ENCODE measurements around the gene KLK1. TPM values are rescaled to one million over a fixed set of nuclear protein-coding genes. Genes with fewer than 3 reads are reported as not detected.
"Not testable (repeated sequence)": the region's sequence is repeated elsewhere in the genome, so short reads cannot be mapped to it uniquely, and the experiment has no call there.

KLK1 gene
- total RNA-seq, 1 experiment from 2014 or later = not detected

DNA sequence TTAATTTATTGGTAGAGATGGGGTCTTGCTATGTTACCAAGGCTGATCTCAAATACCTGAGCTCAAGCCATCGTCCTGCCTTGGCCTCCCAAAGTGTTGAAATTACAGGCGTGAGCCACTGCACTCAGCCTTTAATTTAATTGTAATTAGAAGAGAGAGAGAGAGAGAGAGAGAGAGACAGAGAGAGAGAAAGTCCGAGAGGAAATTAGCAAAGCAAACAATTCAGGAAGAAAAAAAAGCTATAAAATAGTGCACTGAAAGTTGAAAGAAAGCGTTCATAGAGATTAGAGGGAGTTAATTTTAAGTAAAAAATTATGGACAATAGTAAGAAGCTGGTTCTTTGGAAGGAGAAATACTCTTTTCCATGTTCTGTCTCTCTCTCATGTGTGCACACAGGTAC, 46.3 kb downstream of the KLK1 start:
- Histone ChIP-seq H3K27ac (no peak overlapping the region), H3K9me3 (ENCODE audit: insufficient read depth, low read depth) (no peaks in the 10 kb centered on the region), H3K36me3 (ENCODE audit: low read depth) (no peaks in the 10 kb centered on the region), H3K27me3 (ENCODE audit: insufficient read depth, low read depth) (peaks cover 91% of the 10 kb centered on the region), H3K4me2 (no peak overlapping the region), H3K4me3 (no peak overlapping the region), H2AFZ (no peak overlapping the region), H3K4me1 (replicated peaks; ENCODE audit: insufficient read depth) (no peaks in the 10 kb centered on the region), H3K9me2 (ENCODE audit: insufficient read depth) (no peaks in the 10 kb centered on the region), H3K79me2 (ENCODE audit: low read depth) (no peaks in the 10 kb centered on the region), H3F3A (ENCODE audit: insufficient read depth, low read depth) (no peaks in the 10 kb centered on the region), H4K20me1 (ENCODE audit: insufficient read depth) (no peaks in the 10 kb centered on the region)
- DNase-seq = no peak
- no TSS peak for BruUV-seq (replicated peaks)
- POLR2A ChIA-PET (ENCODE audit: unreplicated experiment) = no interaction called here
- intact Hi-C loops (cut with micrococcal nuclease; ENCODE audit: unreplicated experiment) = no loop called here
- TF ChIP-seq, protein P1, sequence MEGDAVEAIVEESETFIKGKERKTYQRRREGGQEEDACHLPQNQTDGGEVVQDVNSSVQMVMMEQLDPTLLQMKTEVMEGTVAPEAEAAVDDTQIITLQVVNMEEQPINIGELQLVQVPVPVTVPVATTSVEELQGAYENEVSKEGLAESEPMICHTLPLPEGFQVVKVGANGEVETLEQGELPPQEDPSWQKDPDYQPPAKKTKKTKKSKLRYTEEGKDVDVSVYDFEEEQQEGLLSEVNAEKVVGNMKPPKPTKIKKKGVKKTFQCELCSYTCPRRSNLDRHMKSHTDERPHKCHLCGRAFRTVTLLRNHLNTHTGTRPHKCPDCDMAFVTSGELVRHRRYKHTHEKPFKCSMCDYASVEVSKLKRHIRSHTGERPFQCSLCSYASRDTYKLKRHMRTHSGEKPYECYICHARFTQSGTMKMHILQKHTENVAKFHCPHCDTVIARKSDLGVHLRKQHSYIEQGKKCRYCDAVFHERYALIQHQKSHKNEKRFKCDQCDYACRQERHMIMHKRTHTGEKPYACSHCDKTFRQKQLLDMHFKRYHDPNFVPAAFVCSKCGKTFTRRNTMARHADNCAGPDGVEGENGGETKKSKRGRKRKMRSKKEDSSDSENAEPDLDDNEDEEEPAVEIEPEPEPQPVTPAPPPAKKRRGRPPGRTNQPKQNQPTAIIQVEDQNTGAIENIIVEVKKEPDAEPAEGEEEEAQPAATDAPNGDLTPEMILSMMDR (conservative IDR thresholded peaks at IDR 0.05) = no peak
- no peak for TF ChIP-seq EZH2 (IDR thresholded peaks at IDR 0.05; ENCODE audit: low read depth)
- CTCF ChIA-PET = interaction anchor here (0.5 kb wide), 1 partner anchor 266 kb away, joined by 8 read pairs; no protein-coding TSS in a partner anchor

DNA sequence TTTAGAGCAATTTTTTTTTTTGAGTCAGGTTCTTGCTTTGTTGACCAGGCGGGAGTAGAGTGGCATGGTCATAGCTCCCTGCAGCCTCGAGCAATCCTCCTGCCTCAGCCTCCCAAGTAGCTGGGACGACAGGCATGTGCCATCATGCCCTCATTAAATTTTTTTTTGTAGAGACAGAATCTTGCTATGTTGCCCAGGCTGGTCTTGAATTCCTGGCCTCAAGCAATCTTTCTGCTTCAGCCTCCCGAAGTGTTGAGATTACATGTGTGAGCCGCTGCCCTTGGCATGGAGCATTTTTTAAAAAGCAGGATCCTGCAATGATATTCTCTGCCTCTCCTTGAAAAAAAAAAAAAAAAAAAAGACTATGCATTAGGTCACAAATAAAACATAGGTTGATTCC, 47.5 kb downstream of the KLK1 start:
- no peak overlapping the region for H3K4me3 ChIP-seq
- no peak for DNase-seq
- no peak overlapping the region for H3K27ac ChIP-seq
- H3K9me3 ChIP-seq (ENCODE audit: insufficient read depth, low read depth) = no peaks in the 10 kb centered on the region
- TF ChIP-seq EZH2 (IDR thresholded peaks at IDR 0.05; ENCODE audit: low read depth) = no peak
- TF ChIP-seq, protein P1 (conservative IDR thresholded peaks at IDR 0.05) = no peak
- H3K4me2 ChIP-seq = no peak overlapping the region
- POLR2A ChIA-PET (ENCODE audit: unreplicated experiment) = no interaction called here
- no peaks in the 10 kb centered on the region for H3F3A ChIP-seq (ENCODE audit: insufficient read depth, low read depth)
- intact Hi-C loops (cut with micrococcal nuclease; ENCODE audit: unreplicated experiment) = no loop called here
- no peaks in the 10 kb centered on the region for H3K79me2 ChIP-seq (ENCODE audit: low read depth)
- no TSS peak for BruUV-seq (replicated peaks)
- no peak overlapping the region for H2AFZ ChIP-seq
- CTCF ChIA-PET = no interaction called here
- H3K9me2 ChIP-seq (ENCODE audit: insufficient read depth) = no peaks in the 10 kb centered on the region
- no peaks in the 10 kb centered on the region for H3K4me1 ChIP-seq (replicated peaks; ENCODE audit: insufficient read depth)
- H3K27me3 ChIP-seq (ENCODE audit: insufficient read depth, low read depth) = peaks cover 82% of the 10 kb centered on the region
- no peaks in the 10 kb centered on the region for H3K36me3 ChIP-seq (ENCODE audit: low read depth)
- H4K20me1 ChIP-seq (ENCODE audit: insufficient read depth) = no peaks in the 10 kb centered on the region

DNA sequence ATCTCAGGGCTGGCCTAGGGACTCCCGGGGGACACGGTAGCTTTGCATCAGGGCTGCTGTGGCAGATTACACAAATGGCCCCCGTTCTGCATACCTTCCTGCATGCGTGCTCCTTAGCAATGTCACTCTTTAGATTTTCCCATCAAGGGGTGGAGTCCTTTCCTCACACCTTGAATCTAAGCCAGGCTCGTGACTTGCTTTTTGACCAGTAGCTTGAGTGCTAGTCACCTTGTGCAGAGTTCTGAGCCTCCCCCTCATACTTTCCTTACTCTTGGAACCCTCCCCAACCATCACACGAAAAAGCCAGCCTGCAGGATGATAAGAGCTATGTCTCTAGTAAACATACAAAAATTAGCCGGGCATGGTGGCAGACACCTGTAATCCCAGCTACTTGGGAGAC, 50.1 kb downstream of the KLK1 start:
- H3F3A ChIP-seq (ENCODE audit: insufficient read depth, low read depth); H2AFZ ChIP-seq; BruUV-seq (replicated peaks); H3K79me2 ChIP-seq (ENCODE audit: low read depth); H3K4me1 ChIP-seq (replicated peaks; ENCODE audit: insufficient read depth); DNase-seq; CTCF ChIA-PET; H4K20me1 ChIP-seq (ENCODE audit: insufficient read depth); H3K4me2 ChIP-seq; H3K9me2 ChIP-seq (ENCODE audit: insufficient read depth); intact Hi-C loops (cut with micrococcal nuclease; ENCODE audit: unreplicated experiment); H3K4me3 ChIP-seq; POLR2A ChIA-PET (ENCODE audit: unreplicated experiment); H3K36me3 ChIP-seq (ENCODE audit: low read depth); H3K27ac ChIP-seq; H3K9me3 ChIP-seq (ENCODE audit: insufficient read depth, low read depth): not testable (repeated sequence)
- H3K27me3 ChIP-seq (ENCODE audit: insufficient read depth, low read depth) = peaks cover 56% of the 10 kb centered on the region

DNA sequence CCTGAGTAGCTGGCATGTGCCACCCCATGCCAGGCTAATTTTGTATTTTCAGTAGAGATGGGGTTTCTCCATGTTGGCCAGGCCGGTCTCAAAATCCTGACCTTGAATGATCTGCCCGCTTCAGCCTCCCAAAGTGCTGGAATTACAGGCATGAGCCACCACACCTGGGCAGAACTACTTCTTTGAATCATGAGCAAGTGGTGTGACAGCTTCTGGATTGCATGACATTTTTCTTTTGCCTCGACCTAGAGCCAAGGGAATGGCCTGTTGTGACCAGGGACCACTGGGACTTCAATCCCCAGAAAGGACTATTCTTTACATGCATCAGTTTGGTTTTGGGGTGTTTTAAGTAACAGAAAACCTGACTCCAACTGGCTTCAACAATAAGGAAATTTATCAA, 50.7 kb downstream of the KLK1 start:
- H3K9me2 ChIP-seq (ENCODE audit: insufficient read depth); H3K4me2 ChIP-seq; POLR2A ChIA-PET (ENCODE audit: unreplicated experiment); intact Hi-C loops (cut with micrococcal nuclease; ENCODE audit: unreplicated experiment); BruUV-seq (replicated peaks); H3K4me3 ChIP-seq; CTCF ChIA-PET; H3K27ac ChIP-seq; H4K20me1 ChIP-seq (ENCODE audit: insufficient read depth); H2AFZ ChIP-seq; H3K36me3 ChIP-seq (ENCODE audit: low read depth); H3K79me2 ChIP-seq (ENCODE audit: low read depth); H3K4me1 ChIP-seq (replicated peaks; ENCODE audit: insufficient read depth); DNase-seq; H3F3A ChIP-seq (ENCODE audit: insufficient read depth, low read depth); H3K9me3 ChIP-seq (ENCODE audit: insufficient read depth, low read depth): not testable (repeated sequence)
- peaks cover 50% of the 10 kb centered on the region for H3K27me3 ChIP-seq (ENCODE audit: insufficient read depth, low read depth)
